A673 (cell line): Measurements from ENCODE around the gene PFKFB3.

Experiments
- EZH2 ChIP-seq: fragments of 200-600 bp; sonication (generic); IDR thresholded peaks from 2 replicates; pipeline ENCODE4 v1.6.1; 2017; ENCODE audit warnings: borderline replicate concordance, low read depth, mild to moderate bottlenecking, mixed read lengths, antibody characterized with exemption, low read length; ENCODE audit not compliant: poor library complexity, severe bottlenecking
- TF ChIP-seq, protein P1 (sequence below): fragments of 300-800, 200-600 bp; sonication (generic); conservative IDR thresholded peaks from 2 replicates; pipeline ENCODE4 v1.5.1; 2017; ENCODE audit warnings: low read depth, mild to moderate bottlenecking, antibody characterized with exemption, low read length, moderate library complexity, mixed read lengths

DNA sequence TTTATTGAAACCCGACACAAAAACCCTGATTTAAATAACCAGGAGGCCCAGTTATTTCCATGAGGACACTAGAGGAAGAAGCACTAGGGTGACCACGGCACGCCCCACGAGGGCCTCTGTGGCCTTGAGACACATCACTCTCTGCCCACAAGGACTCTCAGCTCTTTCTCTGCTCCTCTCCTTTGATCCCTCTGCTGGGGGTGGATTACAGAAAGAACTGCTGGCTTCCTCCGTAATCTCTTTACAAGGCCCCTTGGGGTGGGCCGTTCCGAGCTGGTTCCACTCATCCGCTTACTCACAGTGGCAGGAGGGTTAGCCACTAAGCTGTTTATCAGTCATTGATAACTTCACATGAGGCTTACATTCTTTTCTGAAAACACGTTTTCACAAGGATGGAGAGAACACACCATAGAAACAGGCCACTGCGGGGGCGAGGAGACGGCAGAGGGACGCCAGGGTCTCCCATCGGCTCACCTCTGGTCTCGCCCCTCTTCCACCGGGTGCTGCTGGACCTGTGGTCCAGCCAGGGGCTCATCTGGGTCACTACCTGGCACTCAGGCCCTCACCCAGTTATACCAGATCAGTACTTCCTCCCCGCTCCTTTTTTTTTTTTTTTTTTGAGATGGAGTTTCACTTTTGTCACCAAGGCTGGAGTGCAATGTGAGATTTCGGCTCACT is 17.6 kb upstream of the PFKFB3 start:
- TF ChIP-seq, protein P1, sequence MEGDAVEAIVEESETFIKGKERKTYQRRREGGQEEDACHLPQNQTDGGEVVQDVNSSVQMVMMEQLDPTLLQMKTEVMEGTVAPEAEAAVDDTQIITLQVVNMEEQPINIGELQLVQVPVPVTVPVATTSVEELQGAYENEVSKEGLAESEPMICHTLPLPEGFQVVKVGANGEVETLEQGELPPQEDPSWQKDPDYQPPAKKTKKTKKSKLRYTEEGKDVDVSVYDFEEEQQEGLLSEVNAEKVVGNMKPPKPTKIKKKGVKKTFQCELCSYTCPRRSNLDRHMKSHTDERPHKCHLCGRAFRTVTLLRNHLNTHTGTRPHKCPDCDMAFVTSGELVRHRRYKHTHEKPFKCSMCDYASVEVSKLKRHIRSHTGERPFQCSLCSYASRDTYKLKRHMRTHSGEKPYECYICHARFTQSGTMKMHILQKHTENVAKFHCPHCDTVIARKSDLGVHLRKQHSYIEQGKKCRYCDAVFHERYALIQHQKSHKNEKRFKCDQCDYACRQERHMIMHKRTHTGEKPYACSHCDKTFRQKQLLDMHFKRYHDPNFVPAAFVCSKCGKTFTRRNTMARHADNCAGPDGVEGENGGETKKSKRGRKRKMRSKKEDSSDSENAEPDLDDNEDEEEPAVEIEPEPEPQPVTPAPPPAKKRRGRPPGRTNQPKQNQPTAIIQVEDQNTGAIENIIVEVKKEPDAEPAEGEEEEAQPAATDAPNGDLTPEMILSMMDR: no peak
- TF ChIP-seq EZH2: no peak
